ENCODE results near the gene CNTNAP5.

DNA sequence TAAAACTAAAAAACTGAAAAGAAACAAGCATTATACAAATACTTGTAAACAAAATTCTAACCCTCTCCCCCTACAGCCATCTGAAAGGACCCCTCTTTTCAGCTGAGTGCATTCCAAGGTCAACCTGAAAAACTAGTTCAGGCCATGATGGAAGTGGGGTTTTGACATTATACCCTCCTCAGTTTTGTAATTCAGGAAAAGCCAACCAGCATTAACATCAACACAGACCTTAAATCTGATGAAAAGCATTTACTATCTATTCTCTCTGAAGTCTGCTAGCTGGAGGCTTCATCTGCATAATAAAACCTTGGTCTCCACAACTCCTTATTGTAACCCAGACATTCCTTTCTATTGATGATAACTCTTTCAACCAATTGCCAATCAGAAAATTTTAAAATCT lies 302.2 kb downstream of the CNTNAP5 start:
- no peak for TF ChIP-seq CTCF (IDR thresholded peaks at IDR 0.05; ENCODE audit: low read length)
- no peak for TF ChIP-seq EZH2phosphoT487 (IDR thresholded peaks at IDR 0.05; ENCODE audit: low read length)
- TF ChIP-seq EZH2 (optimal IDR thresholded peaks at IDR 0.05; ENCODE audit: low read depth, low read length): no peak

All from MM.1S (cell line).